Measurements from ENCODE around the gene LCN6.

GRCh38 chr9:136759001-136759400, 10.7 kb upstream of the LCN6 start:
- no peak for TF ChIP-seq POLR2A (IDR thresholded peaks at IDR 0.05)
- no peak for TF ChIP-seq CTCF (IDR thresholded peaks at IDR 0.05)
- TF ChIP-seq EP300 (IDR thresholded peaks at IDR 0.05) = no peak
- TF ChIP-seq POLR2AphosphoS5 (IDR thresholded peaks at IDR 0.05) = no peak
